ENCODE results near the gene CDC45.

The CDC45 gene

DNA sequence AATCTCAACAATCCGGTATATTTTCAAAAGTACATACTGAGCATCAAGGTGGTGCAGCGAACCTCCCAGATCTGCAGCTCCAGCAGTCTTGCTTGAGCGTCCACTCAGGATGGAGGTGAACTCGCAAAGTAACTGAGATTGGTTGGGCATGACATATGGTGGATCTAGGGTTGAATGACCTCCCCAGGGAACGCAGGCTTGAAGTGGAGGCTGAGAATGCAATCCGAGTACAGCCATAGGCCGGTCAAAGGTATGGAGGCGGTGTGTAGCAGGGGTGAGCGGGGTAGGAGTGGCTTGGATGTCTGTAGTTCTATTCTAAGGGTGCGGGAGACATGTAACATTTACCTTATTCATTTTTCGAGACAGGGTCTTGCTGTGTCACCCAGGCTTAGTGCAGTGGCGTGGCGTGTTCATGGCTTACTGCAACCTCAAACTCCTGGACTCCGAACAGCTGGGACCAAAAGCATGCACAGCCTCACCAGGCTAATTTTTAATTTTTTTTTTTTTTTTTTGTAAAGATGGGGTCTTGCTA is 31.6 kb upstream of the CDC45 start:
- no peak for DNase-seq

- no peak for DNase-seq
These were observed 30.8 kb upstream of the CDC45 start for GRCh38 chr22:19448739-19449421.

GRCh38 chr22:19449422-19449767 is 30.3 kb upstream of the CDC45 start:
- no peak for DNase-seq

GRCh38 chr22:19450363-19451175 is 29.2 kb upstream of the CDC45 start:
- no peak for DNase-seq

DNA sequence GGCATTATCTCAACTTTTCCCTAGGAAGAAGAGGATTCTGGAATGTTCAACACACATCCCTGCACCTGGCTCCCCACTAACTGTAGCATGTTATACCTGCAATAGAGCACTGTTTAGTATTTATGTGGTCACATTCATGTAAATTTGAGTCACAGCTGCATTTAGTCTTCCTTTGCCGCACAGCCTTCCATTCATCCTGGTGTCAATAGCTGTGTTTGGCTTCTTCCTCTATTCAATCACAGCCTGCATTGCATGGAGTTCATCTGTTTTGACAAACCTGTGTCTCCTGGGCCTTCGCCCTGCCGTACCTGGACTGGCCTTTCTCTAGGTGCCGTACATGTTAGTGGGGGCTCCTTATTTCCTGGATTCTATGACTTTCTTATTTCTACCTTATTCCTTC is 28.1 kb upstream of the CDC45 start:
- DNase-seq: no peak

DNA sequence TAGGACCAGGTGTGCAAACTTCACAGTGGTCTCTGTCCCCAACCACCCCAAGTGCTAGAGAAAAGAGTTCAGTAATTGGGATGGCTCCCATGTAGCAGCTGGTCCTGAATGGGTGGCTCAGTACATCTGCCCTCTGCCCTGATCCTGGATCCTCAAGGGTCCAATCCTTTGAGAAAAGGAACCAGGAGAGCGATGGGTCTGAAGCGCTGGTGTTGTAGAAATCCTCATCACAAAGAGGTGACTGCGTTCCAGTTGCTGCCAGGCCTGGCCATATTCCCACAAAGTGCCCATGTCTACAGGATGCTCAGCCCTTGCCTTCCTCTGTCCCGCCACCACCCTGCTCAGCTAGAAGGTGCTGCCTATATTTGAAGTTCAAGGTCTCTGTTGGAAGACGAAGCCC is 26.0 kb upstream of the CDC45 start:
- no peak for DNase-seq

DNA sequence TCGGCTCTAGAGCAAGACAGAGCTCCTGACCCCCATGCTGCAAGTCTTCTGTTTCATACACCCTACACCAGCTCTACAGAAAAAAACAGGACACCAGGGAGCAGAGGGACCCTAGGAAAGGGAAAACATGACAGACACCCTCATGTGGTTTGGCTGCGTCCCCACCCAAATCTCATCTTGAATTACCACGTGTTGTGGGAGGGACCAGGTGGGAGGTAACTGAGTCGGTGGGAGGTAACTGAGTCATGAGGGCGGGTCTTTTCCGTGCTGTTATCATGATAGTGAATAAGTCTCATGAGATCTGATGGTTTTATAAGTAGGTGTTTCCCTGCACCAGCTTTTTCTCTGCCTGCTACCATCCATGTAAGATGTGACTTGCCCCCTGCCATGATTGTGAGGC is 25.6 kb upstream of the CDC45 start:
- no peak for DNase-seq

GRCh38 chr22:19455033-19455432 is 24.7 kb upstream of the CDC45 start:
- no peak for DNase-seq

- DNase-seq: no peak
These were observed 23.9 kb upstream of the CDC45 start for GRCh38 chr22:19455585-19456370.

GRCh38 chr22:19456541-19456940 is 23.2 kb upstream of the CDC45 start:
- DNase-seq: no peak

GRCh38 chr22:19457828-19458428 is 21.8 kb upstream of the CDC45 start:
- DNase-seq: no peak

DNA sequence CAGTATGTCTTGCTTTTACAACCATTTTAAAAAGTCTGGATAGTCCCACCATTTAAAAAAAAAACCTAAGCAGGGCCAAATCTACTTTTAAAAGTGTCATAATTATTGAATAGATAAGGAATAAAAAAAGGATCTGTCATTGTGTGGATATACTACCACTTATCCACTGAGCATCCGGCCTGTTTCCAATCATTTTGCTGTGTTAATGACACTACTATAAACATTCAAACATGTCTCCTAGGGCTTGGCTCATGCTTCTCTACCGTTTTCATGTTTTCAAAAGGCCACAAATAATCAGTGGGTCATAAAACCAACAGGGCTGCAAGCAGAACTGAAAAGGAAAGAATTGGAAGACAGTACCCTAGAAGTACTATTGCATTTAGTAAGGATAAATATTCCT is 19.7 kb upstream of the CDC45 start:
- no peak for DNase-seq

- DNase-seq: no peak
These were observed 18.2 kb upstream of the CDC45 start for GRCh38 chr22:19461506-19461905.

- no peak for DNase-seq
These were observed 16.7 kb upstream of the CDC45 start for GRCh38 chr22:19463008-19463407.

DNA sequence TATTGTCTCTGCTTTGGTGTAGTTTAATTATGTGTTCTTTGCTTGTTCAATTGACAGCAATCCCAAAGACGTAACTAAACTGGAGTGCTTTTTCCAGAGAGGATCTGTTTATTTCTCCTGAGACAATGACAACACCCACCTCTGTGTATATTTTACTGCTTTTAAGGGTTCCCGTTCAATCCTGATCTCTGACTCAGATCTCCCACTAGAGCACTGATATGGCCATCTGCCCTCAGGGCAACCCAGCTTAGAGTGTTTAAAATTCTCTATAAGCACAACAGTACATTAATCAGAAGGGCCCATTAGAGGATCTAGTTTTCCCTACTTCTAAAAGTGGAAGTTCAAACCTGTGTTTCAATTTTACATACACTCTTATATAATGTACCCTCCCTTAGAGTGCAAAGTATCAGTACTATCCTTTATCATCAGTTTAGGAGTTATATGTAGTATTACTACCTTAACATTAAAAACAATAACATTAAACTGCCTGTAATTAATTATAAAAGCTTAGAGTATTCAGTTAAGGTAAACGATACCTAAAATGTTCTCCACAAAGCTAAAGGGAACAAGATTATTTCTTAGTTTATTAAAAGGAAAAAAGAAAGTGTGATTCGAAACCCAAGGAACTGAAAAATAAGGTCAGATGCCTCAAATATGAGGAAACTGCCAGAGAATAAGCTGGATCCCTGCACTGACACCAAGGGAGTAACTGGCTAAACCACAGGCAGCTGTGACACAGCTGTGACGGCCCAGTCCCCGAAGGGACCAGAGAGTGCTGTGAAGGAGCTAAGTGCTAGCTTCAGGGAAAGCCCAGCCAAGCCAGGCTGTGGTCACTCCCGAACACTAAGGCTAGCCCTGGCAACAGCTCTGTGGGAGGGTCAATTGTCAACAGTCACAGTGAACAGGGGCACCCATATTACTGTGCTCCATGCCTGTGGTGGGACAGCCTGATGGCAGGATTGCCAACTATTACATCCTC is 15.9 kb upstream of the CDC45 start:
- no peak for DNase-seq

DNA sequence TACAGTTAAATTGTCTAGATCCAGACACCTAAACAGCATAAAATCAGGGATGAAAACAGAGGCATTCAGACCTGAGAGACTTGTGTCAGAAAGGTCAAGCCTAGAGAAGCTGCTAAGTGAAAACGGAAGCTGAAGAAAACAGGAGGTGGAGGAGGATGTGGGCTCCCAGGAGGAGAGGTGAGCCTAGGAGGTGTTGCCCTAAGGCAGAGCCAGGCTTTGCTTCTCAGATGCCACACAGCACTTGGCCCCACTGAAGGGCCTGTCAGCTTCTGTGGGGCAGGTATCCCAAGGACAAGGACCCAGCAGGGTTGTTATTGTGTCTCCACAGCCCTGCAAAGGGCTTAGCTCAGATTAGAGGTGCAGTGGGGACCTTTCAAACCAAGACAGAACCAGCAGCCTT is 15.2 kb upstream of the CDC45 start:
- DNase-seq: no peak

DNA sequence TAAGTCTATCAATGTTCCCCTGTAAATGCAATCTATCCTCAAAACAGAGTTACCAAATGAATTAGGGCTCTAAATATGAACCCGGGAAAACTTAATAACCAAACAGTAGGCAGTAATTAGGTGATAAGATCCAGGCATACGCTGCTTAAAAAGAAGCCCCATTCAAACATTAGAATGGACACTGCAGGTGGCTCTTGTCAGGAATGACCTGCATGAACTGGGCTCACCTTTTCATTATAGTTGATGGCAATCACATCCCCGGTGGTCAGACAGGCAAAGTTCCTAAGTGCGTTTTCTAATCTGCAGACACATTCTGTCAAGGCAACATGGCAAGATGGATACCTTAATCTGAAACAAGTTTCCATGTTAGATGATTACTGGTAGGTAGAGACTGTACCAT is 14.7 kb upstream of the CDC45 start:
- no peak for DNase-seq

GRCh38 chr22:19466126-19466716 is 13.5 kb upstream of the CDC45 start:
- DNase-seq: no peak

DNA sequence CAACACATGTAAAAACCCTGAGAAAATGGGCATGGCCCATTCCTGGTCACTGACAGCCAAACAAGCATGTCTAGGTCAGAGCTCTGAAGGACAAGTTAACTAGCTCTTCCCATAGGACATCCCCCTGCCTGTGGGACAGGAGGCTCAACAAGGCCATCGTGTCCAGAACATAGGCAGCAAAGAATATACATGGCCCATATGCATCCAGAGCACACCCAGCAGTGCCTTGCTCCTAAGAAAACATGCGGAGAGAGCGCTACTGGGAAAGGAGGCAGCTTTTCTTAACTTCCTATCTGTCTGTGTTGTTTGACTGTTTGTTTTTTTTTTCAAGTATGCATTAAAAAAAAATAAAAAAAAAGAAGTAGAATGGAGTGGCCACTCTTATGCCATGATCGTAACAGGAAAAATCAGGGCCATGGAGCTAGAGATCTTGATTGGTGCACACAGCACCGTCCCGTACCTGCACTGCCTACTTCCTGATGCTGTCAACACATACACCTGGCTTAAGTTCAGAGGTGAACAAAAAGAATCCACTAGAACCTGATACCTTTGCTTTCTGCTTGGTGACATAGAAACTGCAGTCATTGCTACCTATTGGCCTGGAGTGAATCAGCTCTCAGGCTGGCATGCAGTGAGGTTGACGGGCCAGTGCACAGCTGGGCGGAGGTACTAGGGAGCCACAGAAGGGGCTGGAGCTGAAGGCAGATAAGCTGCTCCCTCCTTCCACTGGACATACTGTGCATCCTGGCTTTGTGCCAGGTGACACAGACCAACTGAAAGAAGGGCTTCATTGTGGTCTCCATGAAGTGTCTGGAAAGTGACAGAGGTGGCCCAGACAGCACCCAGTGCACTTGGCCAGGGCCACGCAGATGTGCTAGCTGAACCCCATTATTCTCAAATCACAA is 12.6 kb upstream of the CDC45 start:
- DNase-seq: no peak

GRCh38 chr22:19467912-19468311 is 11.8 kb upstream of the CDC45 start:
- DNase-seq: no peak
